B cell (primary cell): ENCODE results near the gene KIAA1614.

ENCODE experiments used
- CTCF ChIP-seq: fragments of 200-600 bp; IDR thresholded peaks from one replicate; pipeline ENCODE4 v1.8.0; 2022; ENCODE audit warnings: antibody characterized with exemption, mild to moderate bottlenecking
- EZH2 ChIP-seq: IDR thresholded peaks from 2 replicates; pipeline ENCODE4 v1.6.1; 2012; ENCODE audit warnings: borderline replicate concordance, low read depth, mild to moderate bottlenecking, moderate library complexity, low read length; ENCODE audit not compliant: insufficient read depth, poor library complexity, severe bottlenecking

DNA sequence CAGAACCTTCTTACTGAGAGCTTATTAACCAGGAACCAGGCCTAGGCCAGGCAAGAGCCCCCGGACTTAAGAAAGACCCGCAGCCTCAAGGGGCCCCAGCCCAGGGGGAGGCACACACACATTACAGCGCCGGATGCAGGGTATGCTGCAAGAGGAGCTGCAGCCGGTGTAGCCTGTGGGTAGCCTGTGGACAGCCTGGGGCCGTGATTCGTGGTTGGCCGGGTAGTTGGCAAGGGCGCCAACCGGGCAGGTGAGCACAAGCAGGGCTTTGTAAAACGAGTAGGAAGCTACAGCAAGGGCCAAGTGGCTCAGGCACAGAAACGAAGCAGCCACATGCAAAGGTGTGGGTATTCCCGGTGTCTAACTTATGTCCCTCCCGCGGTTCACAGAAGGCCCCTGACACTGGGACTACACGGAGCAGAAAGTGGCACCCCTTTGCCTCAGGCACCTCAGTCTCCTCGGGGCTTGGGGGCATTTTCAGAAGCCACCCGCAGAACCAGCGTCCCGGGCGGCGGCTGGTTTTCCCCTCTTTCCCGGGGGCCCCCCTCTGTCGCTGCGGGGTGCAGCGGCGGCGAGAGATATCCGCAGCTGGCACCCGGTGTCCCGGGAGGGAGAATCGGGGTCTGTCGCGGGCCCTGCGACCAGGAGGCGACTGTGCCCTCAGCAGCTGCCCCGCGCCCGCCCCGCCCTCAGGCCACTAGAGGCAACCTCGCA is 40.8 kb downstream of the KIAA1614 start:
- TF ChIP-seq CTCF (no peak), EZH2 (no peak)
